Astrocyte (in vitro differentiated cells and primary cell): ENCODE results near the gene DHRS12.

Source experiments
- EZH2 ChIP-seq: IDR thresholded peaks from 2 replicates; pipeline ENCODE4 v1.6.1; 2012; ENCODE audit warnings: mild to moderate bottlenecking, low read length, inconsistent platforms; ENCODE audit not compliant: insufficient read depth
- TF ChIP-seq, protein P1 (sequence below): IDR thresholded peaks from 2 replicates; pipeline ENCODE4 v1.5.1; 2011; ENCODE audit warnings: low read depth, mild to moderate bottlenecking, inconsistent platforms, low read length, moderate library complexity; ENCODE audit not compliant: insufficient read depth

DNA sequence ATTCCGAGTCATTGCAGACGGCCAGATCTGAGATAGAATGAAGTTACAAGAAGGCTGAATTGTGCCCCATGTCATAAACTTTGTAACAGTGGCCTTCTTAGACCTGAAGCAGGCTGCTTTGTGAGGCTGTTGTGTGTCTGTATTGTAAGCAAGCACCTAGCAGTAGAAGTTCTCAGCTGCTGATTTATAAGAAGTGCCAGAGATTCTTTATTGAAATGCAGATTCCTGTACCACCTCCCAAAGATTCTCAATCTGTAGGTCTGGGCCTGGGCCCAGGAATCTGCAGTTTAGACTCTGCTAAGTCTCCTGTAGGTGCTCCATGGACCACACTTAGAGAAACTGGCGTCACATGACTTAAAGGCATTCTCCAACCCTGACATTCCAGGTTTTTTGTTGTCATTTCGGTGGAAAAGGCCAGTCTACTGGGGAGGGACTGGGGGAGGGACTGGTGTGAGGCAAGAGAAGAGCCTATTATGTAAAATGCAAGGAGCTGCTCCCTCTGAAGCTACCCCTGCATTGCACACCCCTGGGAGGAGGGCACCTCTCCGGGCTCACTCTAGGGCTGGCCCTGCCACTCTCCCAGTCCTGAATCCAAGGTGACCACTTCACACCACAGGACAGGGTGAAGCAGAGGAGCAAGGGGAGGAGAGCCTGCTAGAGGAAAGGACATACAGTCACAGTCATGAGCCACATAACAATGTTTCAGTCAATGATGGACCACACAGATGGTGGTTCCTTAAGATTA, 41.8 kb upstream of the DHRS12 start:
- TF ChIP-seq, protein P1, sequence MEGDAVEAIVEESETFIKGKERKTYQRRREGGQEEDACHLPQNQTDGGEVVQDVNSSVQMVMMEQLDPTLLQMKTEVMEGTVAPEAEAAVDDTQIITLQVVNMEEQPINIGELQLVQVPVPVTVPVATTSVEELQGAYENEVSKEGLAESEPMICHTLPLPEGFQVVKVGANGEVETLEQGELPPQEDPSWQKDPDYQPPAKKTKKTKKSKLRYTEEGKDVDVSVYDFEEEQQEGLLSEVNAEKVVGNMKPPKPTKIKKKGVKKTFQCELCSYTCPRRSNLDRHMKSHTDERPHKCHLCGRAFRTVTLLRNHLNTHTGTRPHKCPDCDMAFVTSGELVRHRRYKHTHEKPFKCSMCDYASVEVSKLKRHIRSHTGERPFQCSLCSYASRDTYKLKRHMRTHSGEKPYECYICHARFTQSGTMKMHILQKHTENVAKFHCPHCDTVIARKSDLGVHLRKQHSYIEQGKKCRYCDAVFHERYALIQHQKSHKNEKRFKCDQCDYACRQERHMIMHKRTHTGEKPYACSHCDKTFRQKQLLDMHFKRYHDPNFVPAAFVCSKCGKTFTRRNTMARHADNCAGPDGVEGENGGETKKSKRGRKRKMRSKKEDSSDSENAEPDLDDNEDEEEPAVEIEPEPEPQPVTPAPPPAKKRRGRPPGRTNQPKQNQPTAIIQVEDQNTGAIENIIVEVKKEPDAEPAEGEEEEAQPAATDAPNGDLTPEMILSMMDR = no peak
- no peak for TF ChIP-seq EZH2
